ENCODE measurements around the gene ADARB1.
A peak's percentile ranks its signal among the peaks of the same experiment; 100 is the strongest.
"Not testable (repeated sequence)": the region's sequence is repeated elsewhere in the genome, so short reads cannot be mapped to it uniquely, and the experiment has no call there.

ADARB1 gene

GRCh38 chr21:45141507-45141906 is 67.1 kb downstream of the ADARB1 start:
- no peak overlapping the region for H3K27ac ChIP-seq
- TF ChIP-seq CTCF (IDR thresholded peaks at IDR 0.05), result no peak
- DNase-seq (ENCODE audit: low spot score), result peak; percentile 50

GRCh38 chr21:45142469-45143308 is 68.3 kb downstream of the ADARB1 start:
- peak; percentile 72 for DNase-seq (ENCODE audit: low spot score)
- H3K27ac ChIP-seq, result no peak overlapping the region
- TF ChIP-seq CTCF (IDR thresholded peaks at IDR 0.05), result no peak
- no peak overlapping the region for H3K4me3 ChIP-seq

More at GRCh38 chr21:45141507-45141906, 67.1 kb downstream of the ADARB1 start:
- H3K4me3 ChIP-seq, result no peak overlapping the region

GRCh38 chr21:45143855-45144254 is 69.5 kb downstream of the ADARB1 start:
- TF ChIP-seq CTCF (IDR thresholded peaks at IDR 0.05), result no peak

GRCh38 chr21:45145146-45145545 is 70.8 kb downstream of the ADARB1 start:
- peak; percentile 50 for DNase-seq (ENCODE audit: low spot score)
- TF ChIP-seq CTCF (IDR thresholded peaks at IDR 0.05), result no peak
- Histone ChIP-seq H3K27ac (no peak overlapping the region), H3K4me3 (no peak overlapping the region)

More at GRCh38 chr21:45143855-45144254, 69.5 kb downstream of the ADARB1 start:
- H3K27ac ChIP-seq, result no peak overlapping the region
- H3K4me3 ChIP-seq, result no peak overlapping the region
- no peak for DNase-seq (ENCODE audit: low spot score)

- DNase-seq (ENCODE audit: low spot score), result peak; percentile 60
- not testable (repeated sequence) for H3K4me3 ChIP-seq, H3K27ac ChIP-seq
Measured at GRCh38 chr21:45145846-45146245, 71.5 kb downstream of the ADARB1 start.

- TF ChIP-seq CTCF (IDR thresholded peaks at IDR 0.05), result no peak
- peak; percentile 60 for DNase-seq (ENCODE audit: low spot score)
Measured at GRCh38 chr21:45146306-45146705, 71.9 kb downstream of the ADARB1 start.

GRCh38 chr21:45146801-45147200 is 72.4 kb downstream of the ADARB1 start:
- H3K27ac ChIP-seq, result no peak overlapping the region
- no peak for TF ChIP-seq CTCF (IDR thresholded peaks at IDR 0.05)
- peak; percentile 56 for DNase-seq (ENCODE audit: low spot score)
- H3K4me3 ChIP-seq, result no peak overlapping the region

More at GRCh38 chr21:45146306-45146705, 71.9 kb downstream of the ADARB1 start:
- Histone ChIP-seq H3K4me3 (no peak overlapping the region), H3K27ac (no peak overlapping the region)
